Astrocyte (in vitro differentiated cells and primary cell): ENCODE data around the gene SAMD14.

ENCODE experiments used
- EZH2 ChIP-seq: IDR thresholded peaks from 2 replicates; pipeline ENCODE4 v1.6.1; 2012; ENCODE audit warnings: mild to moderate bottlenecking, low read length, inconsistent platforms; ENCODE audit not compliant: insufficient read depth
- TF ChIP-seq, protein P1 (sequence below): IDR thresholded peaks from 2 replicates; pipeline ENCODE4 v1.5.1; 2011; ENCODE audit warnings: low read depth, mild to moderate bottlenecking, inconsistent platforms, low read length, moderate library complexity; ENCODE audit not compliant: insufficient read depth

DNA sequence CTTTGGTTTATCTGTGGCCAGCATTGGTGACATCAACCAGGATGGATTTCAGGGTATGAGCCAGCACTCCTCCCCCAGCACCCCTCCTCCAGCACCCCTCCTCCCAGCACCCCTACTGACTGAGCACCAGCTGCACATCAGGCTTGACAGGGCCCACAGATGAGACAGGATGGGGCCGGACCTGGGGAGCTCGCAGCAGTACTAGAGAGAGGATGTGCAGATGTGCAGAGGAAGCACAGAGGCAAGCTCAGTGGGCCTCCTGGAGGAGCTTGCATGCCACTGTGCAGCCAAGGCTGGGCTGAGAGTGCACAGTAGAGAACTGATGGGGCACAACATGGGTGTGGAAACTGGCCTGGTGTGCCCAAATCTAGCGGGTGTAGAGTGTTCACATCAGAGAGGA lies 57.8 kb downstream of the SAMD14 start:
- TF ChIP-seq, protein P1, sequence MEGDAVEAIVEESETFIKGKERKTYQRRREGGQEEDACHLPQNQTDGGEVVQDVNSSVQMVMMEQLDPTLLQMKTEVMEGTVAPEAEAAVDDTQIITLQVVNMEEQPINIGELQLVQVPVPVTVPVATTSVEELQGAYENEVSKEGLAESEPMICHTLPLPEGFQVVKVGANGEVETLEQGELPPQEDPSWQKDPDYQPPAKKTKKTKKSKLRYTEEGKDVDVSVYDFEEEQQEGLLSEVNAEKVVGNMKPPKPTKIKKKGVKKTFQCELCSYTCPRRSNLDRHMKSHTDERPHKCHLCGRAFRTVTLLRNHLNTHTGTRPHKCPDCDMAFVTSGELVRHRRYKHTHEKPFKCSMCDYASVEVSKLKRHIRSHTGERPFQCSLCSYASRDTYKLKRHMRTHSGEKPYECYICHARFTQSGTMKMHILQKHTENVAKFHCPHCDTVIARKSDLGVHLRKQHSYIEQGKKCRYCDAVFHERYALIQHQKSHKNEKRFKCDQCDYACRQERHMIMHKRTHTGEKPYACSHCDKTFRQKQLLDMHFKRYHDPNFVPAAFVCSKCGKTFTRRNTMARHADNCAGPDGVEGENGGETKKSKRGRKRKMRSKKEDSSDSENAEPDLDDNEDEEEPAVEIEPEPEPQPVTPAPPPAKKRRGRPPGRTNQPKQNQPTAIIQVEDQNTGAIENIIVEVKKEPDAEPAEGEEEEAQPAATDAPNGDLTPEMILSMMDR: no peak
- TF ChIP-seq EZH2: no peak
